HG02938 (cell line): ENCODE results near the gene HMCN2.

Source experiments
- ATAC-seq: cut with Tn5 transposase; IDR thresholded peaks from one replicate; pipeline ENCODE4 v1.9.1; 2021; ENCODE audit warnings: mild to moderate bottlenecking, moderate library complexity; ENCODE audit not compliant: unreplicated experiment

HMCN2 gene

DNA sequence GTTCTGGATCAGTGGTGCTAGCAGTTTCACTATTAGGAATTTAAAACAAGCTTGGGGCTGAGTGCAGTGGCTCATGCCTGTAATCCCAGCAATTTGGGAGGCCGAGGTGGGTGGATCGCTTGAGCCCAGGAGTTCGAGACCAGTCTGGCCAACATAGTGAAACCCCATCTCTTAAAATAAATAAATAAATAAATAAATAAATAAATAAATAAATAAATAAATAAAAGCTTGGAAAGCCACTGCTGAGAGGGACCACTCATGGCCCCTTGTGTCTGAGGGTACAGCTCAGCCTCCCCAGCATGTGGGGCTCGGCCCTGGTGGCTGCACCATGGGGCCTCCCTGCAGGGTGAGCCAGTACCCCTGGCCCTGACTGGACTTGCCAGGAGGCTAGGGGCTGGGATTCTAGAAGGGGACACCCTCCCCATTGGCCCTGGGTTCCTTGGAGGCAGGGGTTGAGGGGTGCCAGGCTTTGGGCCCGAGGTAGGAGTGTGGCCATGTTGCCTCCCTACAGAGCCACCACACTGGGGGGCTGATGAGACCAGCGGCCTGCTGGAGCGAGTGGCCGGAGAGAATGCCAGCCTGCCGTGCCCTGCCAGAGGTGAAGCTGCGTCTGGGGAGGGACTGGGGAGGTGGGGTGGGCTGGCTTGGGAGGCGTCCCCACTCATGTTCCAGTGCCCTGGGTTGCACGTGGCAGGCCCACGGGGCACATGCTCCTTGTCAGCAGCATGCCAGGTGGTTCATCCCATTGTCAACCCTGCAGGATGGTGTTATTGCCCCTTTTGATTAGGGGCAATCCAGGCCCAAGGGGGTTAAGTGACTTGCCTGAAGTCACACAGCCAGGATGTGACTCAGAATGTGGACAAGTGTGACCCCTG lies 76.5 kb downstream of the HMCN2 start:
- no peak for ATAC-seq

GRCh38 chr9:130342714-130343085 lies 77.1 kb downstream of the HMCN2 start:
- no peak for ATAC-seq

DNA sequence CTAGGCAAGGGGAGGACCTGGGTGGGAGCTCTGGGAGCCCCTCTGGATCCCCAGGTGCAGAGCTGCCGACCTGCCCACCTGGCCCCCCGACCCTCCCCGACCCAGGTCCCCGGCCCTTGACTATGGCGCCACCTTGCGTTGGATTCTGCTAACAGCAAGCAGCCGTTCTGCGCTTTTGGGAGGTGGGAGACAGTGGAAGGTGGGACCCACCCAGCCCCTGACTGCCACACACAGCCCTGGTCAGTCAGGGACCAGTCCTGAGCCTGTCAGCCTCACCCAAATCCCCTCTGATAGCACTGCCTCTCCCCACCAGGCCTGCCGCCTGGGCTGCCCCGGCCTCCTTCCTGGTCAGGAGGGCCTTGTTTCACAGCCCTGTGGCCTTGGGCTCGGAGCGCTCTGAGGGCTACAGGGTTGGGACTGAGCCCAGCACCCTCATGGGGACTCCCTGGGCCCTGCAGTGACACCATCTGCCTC lies 77.9 kb downstream of the HMCN2 start:
- no peak for ATAC-seq

DNA sequence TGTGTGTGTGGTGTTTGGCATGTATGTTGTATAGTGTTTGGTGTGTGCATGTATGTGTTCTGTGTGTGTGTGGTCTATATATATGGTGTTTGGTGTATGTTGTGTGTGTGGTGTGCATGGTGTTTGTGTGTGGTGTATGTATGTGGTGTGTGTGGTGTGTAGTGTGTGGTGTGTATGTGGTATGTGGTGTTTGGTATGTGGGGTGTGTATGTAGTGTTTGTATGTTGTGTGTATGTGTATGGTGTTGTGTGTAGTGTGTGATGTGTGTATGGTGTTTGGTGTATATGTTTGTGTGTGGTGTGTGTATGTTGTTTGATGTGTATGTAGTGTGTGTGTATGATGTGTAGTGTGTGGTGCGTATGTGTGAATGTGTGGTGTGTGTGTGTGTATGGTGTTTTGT lies 78.8 kb downstream of the HMCN2 start:
- ATAC-seq = no peak

DNA sequence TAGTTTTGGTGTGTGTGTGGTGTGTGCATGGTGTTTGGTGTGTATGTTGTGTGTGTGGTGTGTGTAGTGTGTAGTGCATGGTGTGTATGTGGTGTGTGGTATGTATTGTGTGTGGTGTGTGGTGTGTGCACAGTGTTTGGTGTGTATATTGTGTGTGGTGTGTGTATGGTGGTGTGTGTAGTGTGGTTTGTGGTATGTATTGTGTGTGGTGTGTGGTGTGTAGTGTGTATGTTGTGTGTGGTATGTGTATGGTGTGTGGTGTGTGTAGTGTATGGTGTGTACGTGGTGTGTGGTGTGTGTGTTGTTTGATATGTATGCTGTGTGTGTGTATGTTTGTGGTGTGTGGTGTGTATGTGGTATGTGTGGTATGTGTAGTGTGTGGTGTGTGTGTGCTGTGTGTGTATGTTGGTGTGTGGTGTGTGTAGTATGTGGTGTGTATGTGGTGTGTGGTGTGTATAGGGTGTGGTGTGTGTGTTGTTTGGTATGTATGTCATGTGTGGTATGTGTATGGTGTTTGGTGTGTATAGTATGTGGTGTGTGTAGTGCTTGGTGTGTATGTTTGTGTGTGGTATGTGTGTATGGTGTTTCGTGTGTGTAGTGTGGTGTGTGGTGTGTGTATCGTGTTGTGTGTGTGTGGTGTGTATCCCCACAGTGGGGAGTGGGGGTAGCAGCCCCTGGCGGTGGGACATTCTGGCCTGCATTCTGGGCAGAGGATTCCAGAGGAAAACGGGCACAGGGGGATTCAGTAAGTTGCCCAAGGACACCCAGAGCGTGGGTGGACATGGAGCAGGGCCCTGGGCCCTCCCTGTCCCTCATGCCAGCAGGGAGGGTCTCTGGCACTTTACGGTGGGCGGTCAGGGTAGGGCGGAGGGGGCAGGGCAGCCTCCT lies 79.7 kb downstream of the HMCN2 start:
- ATAC-seq = no peak

DNA sequence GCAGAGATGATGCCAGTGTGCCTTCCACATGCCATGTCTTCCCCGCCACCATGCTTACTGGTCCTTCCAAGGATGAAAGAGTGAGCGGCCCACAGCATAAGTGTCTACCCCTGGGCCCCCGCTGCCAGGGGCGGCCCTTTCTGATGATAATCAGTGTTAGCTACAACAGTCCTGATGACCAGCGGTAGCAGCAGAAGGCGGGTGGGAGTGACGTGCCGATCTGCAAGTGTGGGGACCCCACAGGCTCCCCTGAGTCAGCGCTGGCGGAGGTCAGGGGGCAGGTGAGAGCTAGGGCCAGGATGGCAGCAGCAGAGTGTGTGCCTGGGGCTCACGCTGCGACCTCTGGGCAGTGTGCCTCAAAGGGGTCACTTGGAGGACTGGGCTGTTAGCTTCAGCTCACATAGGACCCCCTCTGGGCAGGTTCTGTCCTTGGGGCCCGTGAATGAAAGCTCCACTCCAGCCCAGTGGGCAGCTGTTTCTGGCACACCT lies 80.4 kb downstream of the HMCN2 start:
- ATAC-seq = no peak

- ATAC-seq = no peak
Measured at GRCh38 chr9:130346431-130346830, 80.9 kb downstream of the HMCN2 start.

DNA sequence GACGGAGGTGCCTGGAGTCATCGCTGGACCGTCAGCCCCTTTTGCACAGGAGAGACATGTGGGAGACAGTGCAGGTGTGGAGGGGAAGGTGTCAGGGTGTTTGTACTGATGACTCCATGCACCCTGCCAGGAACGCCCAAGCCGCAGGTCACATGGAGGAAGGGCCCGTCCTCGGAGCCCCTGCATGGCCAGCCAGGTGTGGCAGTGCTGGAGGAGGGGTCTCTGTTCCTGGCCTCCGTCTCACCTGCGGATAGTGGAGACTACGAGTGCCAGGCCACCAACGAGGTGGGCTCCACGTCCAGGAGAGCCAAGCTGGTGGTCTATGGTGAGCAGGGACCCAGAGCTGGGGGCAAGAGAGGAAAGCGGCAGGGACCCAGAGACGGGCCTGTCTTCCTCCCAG lies 81.5 kb downstream of the HMCN2 start:
- no peak for ATAC-seq

GRCh38 chr9:130347931-130348330 lies 82.4 kb downstream of the HMCN2 start:
- ATAC-seq = no peak

DNA sequence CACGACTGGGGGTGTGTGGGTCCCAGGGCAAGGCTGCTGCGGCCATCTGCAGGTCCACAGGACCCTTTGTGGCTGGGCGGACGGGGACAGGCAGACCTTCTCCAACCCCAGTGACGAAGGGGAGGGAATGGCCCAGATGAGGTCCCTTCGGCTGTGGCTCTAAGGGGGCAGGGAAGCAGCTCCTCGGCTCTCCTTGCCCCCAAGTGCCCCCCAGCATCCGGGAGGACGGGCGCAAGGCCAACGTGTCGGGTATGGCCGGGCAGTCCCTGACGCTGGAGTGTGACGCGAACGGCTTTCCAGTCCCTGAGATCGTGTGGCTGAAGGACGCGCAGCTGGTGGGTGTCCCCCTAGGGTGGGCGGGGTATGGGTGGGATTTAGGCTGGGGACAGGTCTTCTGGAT lies 82.8 kb downstream of the HMCN2 start:
- no peak for ATAC-seq

DNA sequence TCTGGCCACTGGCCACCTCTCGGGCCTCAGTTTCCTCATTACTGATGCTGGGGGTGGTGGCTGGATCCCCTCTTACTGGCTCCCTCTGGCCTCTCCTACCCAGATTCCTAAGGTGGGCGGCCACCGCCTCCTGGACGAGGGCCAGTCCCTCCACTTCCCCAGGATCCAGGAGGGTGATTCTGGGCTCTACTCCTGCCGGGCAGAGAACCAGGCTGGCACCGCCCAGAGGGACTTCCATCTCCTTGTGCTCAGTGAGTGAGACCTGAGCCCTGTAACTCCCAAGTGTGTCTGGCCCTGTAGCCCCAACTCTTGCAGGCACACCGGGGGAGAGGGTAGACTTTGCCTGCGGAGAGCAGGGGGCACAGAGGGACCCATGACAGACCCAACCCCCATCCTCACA lies 83.3 kb downstream of the HMCN2 start:
- ATAC-seq = no peak

- no peak for ATAC-seq
Measured at GRCh38 chr9:130349398-130349797, 83.8 kb downstream of the HMCN2 start.

GRCh38 chr9:130351343-130351742 lies 85.8 kb downstream of the HMCN2 start:
- ATAC-seq = no peak

- ATAC-seq = no peak
Measured at GRCh38 chr9:130352081-130352480, 86.5 kb downstream of the HMCN2 start.

DNA sequence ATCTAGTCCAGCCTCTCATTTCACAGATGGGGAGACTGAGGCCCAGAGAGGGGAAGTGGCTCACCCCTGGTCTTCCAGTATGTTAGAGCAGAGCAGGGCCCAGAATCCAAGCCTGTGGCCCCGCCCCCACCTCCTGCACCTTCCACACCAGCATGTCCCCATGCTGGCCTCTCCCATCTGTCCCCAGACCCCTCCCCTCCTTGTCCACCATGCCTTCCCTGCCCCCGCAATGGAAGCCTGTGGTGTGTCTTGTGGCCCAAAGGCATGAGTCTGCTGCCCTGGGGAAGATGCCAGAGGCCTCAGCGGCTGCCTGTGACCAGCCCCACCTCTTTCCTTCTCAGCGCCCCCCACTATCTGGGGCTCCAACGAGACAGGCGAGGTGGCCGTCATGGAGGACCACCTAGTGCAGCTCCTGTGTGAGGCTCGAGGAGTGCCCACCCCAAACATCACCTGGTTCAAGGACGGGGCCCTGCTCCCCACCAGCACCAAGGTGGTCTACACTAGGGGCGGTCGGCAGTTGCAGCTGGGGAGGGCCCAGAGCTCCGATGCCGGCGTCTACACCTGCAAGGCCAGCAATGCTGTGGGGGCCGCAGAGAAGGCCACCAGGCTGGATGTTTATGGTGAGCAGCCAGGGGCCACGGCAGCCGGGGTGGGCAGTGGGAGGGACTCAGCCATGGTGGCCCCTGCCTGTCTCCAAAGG lies 87.2 kb downstream of the HMCN2 start:
- ATAC-seq = no peak

- ATAC-seq = no peak
Measured at GRCh38 chr9:130354378-130354777, 88.8 kb downstream of the HMCN2 start.

DNA sequence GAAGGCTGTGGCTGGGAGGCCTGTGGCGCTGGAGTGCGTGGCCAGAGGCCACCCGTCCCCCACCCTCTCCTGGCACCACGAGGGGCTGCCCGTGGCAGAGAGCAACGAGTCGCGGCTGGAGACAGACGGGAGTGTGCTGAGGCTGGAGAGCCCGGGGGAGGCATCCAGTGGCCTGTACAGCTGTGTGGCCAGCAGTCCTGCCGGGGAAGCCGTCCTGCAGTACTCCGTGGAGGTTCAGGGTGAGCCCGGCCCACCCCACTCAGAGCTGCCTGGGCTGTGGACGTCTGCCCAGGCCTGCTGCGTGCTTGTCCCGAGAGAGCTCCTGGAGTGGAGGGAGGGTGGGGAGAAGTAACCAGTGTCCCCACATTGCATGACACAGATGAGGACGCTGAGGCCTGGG lies 89.2 kb downstream of the HMCN2 start:
- no peak for ATAC-seq

- no peak for ATAC-seq
Measured at GRCh38 chr9:130356033-130356432, 90.5 kb downstream of the HMCN2 start.

DNA sequence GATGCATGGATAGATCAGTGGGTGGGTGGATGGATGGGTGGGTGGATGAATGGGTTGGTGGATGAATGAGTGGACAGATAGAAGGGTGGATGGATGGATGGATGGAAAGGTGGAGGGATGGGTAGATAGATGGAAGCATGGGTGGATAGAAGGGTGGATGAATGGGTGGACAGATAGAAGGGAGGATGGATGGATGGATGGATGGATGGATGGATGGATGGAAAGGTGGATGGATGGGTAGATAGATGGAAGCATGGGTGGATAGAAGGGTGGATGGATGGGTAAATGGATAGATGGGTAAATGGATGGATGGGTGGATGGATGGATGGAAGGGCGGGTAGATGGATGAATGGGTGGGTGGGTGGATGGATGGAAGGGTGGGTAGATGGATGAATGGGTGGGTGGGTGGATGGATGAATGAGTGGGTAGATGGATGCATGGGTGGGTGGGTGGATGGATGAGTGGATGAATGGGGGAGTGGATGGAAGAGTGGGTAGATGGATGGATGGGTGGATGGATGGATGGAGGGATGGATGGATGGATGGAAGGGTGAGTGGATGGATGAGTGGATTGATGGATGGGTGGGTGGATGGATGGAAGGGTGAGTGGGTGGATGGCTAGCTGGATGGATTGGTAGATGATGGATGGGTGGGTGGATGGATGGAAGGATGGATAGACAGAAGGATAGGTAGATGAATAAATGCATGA lies 91.5 kb downstream of the HMCN2 start:
- no peak for ATAC-seq

GRCh38 chr9:130358928-130359327 lies 93.4 kb downstream of the HMCN2 start:
- no peak for ATAC-seq
